ENCODE results near the gene NEDD4.

The NEDD4 gene

DNA sequence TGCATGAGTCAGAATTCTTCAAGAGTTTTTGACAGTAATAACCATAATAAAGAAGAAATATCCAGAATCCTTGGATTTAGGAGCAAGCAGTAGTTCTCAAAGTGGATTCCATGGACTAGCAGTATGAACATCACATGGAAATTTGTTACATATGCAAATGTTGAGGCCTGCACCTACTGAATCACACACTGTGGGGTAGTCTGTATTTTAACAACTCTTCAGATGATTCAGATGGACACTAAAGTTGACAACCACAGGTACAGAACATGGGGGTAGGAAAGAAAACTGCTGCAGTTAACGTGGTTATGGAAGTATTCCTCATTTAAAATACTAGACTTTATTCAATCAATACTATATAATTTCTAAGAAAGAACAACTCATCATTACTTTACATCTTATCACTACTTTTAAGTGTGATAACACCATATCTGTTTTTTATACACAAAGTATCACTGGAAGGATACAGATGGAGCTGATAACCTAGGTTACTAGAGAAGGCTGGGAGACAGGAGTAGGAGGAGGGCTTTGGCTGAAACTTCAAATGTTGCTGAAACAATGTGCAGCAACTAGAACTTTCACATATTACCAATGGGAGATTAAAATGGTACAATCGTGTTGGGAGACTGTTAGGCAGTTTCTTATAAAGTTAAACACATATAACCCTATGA lies 11.7 kb downstream of the NEDD4 start:
- DNase-seq (ENCODE audit: low spot score) (no peak), ATAC-seq (ENCODE audit: low read depth) (no peak)
- no peak overlapping the region for H3K4me3 ChIP-seq (ENCODE audit: severe bottlenecking)

DNA sequence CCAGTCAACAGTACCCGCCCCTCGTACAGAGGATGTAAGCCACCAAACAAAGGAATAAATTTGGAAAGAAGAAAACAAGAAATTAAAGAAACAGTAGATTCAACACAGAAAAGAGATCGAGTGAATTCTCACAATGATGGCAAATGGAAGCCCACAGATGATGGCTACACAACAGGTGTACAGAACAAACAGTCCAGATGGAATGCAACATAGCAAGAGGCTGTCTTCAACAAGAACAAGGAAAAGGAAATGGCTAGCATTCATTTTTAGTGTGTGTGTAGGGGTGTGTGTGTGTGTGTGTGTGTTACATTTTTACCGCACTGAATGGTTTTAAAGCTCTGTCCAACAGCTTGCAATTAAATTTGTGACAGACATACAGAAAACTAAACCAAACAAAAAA lies 12.9 kb downstream of the NEDD4 start:
- H3K36me3 ChIP-seq (ENCODE audit: low read depth): 0 out of 2 replicates have a peak, but pooled peaks cover 7% of the 10 kb centered on the region
- ATAC-seq (ENCODE audit: low read depth) (no peak), DNase-seq (ENCODE audit: low spot score) (no peak)
- H3K4me1 ChIP-seq (ENCODE audit: insufficient read depth, poor library complexity, severe bottlenecking): peaks cover 15% of the 10 kb centered on the region
- H3K9me3 ChIP-seq (ENCODE audit: severe bottlenecking): no peaks in the 10 kb centered on the region
- no peak overlapping the region for H3K27ac ChIP-seq (ENCODE audit: poor library complexity, severe bottlenecking)
- TF ChIP-seq, protein P1, sequence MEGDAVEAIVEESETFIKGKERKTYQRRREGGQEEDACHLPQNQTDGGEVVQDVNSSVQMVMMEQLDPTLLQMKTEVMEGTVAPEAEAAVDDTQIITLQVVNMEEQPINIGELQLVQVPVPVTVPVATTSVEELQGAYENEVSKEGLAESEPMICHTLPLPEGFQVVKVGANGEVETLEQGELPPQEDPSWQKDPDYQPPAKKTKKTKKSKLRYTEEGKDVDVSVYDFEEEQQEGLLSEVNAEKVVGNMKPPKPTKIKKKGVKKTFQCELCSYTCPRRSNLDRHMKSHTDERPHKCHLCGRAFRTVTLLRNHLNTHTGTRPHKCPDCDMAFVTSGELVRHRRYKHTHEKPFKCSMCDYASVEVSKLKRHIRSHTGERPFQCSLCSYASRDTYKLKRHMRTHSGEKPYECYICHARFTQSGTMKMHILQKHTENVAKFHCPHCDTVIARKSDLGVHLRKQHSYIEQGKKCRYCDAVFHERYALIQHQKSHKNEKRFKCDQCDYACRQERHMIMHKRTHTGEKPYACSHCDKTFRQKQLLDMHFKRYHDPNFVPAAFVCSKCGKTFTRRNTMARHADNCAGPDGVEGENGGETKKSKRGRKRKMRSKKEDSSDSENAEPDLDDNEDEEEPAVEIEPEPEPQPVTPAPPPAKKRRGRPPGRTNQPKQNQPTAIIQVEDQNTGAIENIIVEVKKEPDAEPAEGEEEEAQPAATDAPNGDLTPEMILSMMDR (IDR thresholded peaks at IDR 0.05; ENCODE audit: poor library complexity, severe bottlenecking): no peak
- H3K27me3 ChIP-seq (ENCODE audit: insufficient read depth, poor library complexity, severe bottlenecking): no peaks in the 10 kb centered on the region
- no peak overlapping the region for H3K4me3 ChIP-seq (ENCODE audit: severe bottlenecking)

More for the DNA sequence above, 11.7 kb downstream of the NEDD4 start:
- Histone ChIP-seq H3K4me1 (ENCODE audit: insufficient read depth, poor library complexity, severe bottlenecking) (peaks cover 15% of the 10 kb centered on the region), H3K27ac (ENCODE audit: poor library complexity, severe bottlenecking) (no peak overlapping the region), H3K9me3 (ENCODE audit: severe bottlenecking) (no peaks in the 10 kb centered on the region), H3K36me3 (ENCODE audit: low read depth) (0 out of 2 replicates have a peak, but pooled peaks cover 7% of the 10 kb centered on the region), H3K27me3 (ENCODE audit: insufficient read depth, poor library complexity, severe bottlenecking) (no peaks in the 10 kb centered on the region)
- TF ChIP-seq, protein P1 (IDR thresholded peaks at IDR 0.05; ENCODE audit: poor library complexity, severe bottlenecking): no peak

- H3K36me3 ChIP-seq (ENCODE audit: low read depth): 0 out of 2 replicates have a peak, but pooled peaks cover 6% of the 10 kb centered on the region
- H3K27ac ChIP-seq (ENCODE audit: poor library complexity, severe bottlenecking): no peak overlapping the region
- H3K27me3 ChIP-seq (ENCODE audit: insufficient read depth, poor library complexity, severe bottlenecking): no peaks in the 10 kb centered on the region
- H3K4me3 ChIP-seq (ENCODE audit: severe bottlenecking): no peak overlapping the region
- TF ChIP-seq, protein P1 (IDR thresholded peaks at IDR 0.05; ENCODE audit: poor library complexity, severe bottlenecking): no peak
- ATAC-seq (ENCODE audit: low read depth) (peak; percentile 48; the same call in 2 of the 3 replicates), DNase-seq (ENCODE audit: low spot score) (no peak)
- peaks cover 5% of the 10 kb centered on the region for H3K4me1 ChIP-seq (ENCODE audit: insufficient read depth, poor library complexity, severe bottlenecking)
- no peaks in the 10 kb centered on the region for H3K9me3 ChIP-seq (ENCODE audit: severe bottlenecking)
Observed at GRCh38 chr15:55977231-55977630, 16.2 kb downstream of the NEDD4 start.

- TF ChIP-seq, protein P1 (IDR thresholded peaks at IDR 0.05; ENCODE audit: poor library complexity, severe bottlenecking): no peak
- DNase-seq (ENCODE audit: low spot score) (no peak), ATAC-seq (ENCODE audit: low read depth) (0 out of 3 replicates have a peak, but pooled peaks have one; percentile 35)
- Histone ChIP-seq H3K4me1 (ENCODE audit: insufficient read depth, poor library complexity, severe bottlenecking) (no peaks in the 10 kb centered on the region), H3K36me3 (ENCODE audit: low read depth) (peaks cover 7% of the 10 kb centered on the region; the same call in 1 of the 2 replicates), H3K27ac (ENCODE audit: poor library complexity, severe bottlenecking) (no peak overlapping the region), H3K9me3 (ENCODE audit: severe bottlenecking) (no peaks in the 10 kb centered on the region), H3K4me3 (ENCODE audit: severe bottlenecking) (no peak overlapping the region), H3K27me3 (ENCODE audit: insufficient read depth, poor library complexity, severe bottlenecking) (no peaks in the 10 kb centered on the region)
Observed at GRCh38 chr15:55970286-55970685, 23.1 kb downstream of the NEDD4 start.

- no peak for DNase-seq (ENCODE audit: low spot score)
- peaks cover 7% of the 10 kb centered on the region; the same call in 1 of the 2 replicates for H3K36me3 ChIP-seq (ENCODE audit: low read depth)
- H3K27ac ChIP-seq (ENCODE audit: poor library complexity, severe bottlenecking): no peak overlapping the region
- no peaks in the 10 kb centered on the region for H3K27me3 ChIP-seq (ENCODE audit: insufficient read depth, poor library complexity, severe bottlenecking)
- TF ChIP-seq, protein P1 (IDR thresholded peaks at IDR 0.05; ENCODE audit: poor library complexity, severe bottlenecking): no peak
- no peaks in the 10 kb centered on the region for H3K9me3 ChIP-seq (ENCODE audit: severe bottlenecking)
- no peaks in the 10 kb centered on the region for H3K4me1 ChIP-seq (ENCODE audit: insufficient read depth, poor library complexity, severe bottlenecking)
- peak; percentile 50 for ATAC-seq (ENCODE audit: low read depth)
- H3K4me3 ChIP-seq (ENCODE audit: severe bottlenecking): no peak overlapping the region
Observed at GRCh38 chr15:55969582-55969981, 23.8 kb downstream of the NEDD4 start.

All from RWPE2 (cell line).